ENCODE data around the gene PROK1. TPM values are rescaled to one million over a fixed set of nuclear protein-coding genes. Genes with fewer than 3 reads are reported as not detected.

PROK1 gene
- polyA plus RNA-seq, 3 donors = not detected

GRCh38 chr1:110420874-110421793 is 29.8 kb upstream of the PROK1 start:
- H3K36me3 Mint-ChIP-seq = no peaks in the 10 kb centered on the region
- H3K27ac ChIP-seq (ENCODE audit: low read depth in 1 of 2, low read length in 2 of 2) = peak overlapping the region; percentile 51 to 72
- peak; percentile 72 to 93 (median 74) for DNase-seq
- no peak overlapping the region for H3K4me2 ChIP-seq (replicated peaks; ENCODE audit: extremely low read depth, low read length, poor library complexity, severe bottlenecking)
- H3K9ac ChIP-seq (ENCODE audit: insufficient read depth, low read length, poor library complexity, severe bottlenecking) = no peak overlapping the region
- no peaks in the 10 kb centered on the region for H3K79me2 ChIP-seq (ENCODE audit: insufficient read depth, low read length)
- 0% methylated on average over 2 of the region's 2 CpGs for WGBS (ENCODE audit: insufficient coverage)
- no peak for TF ChIP-seq CTCF (IDR thresholded peaks at IDR 0.05)
- H3K4me3 Mint-ChIP-seq = no peak overlapping the region
- H2AFZ ChIP-seq (ENCODE audit: insufficient read depth, low read depth, low read length, poor library complexity, severe bottlenecking) = no peak overlapping the region
- peaks cover 0 to 10% (median 6%) of the 10 kb centered on the region in 7 donors for H3K9me3 Mint-ChIP-seq
- peaks cover 43% of the 10 kb centered on the region for H3K4me1 Mint-ChIP-seq
- H3K9me3 ChIP-seq (replicated peaks in 1 of 2; ENCODE audit: control insufficient read depth in 1 of 2, insufficient read depth in 1 of 2, low read length in 2 of 2) = peaks cover 0 to 3% of the 10 kb centered on the region in 2 donors
- no peak overlapping the region for H3K4me3 ChIP-seq (replicated peaks in 1 of 3; ENCODE audit: low read depth in 2 of 3, low read length in 3 of 3)
- H3K27me3 ChIP-seq (ENCODE audit: control insufficient read depth in 2 of 2, insufficient read depth in 2 of 2, low read length in 2 of 2) = no peaks in the 10 kb centered on the region
- intact Hi-C loops (cut with micrococcal nuclease) = no loop called here
- peaks cover 35 to 50% of the 10 kb centered on the region in 2 donors for H3K4me1 ChIP-seq (ENCODE audit: control insufficient read depth in 1 of 2, insufficient read depth in 2 of 2, low read length in 2 of 2)
- H3K27me3 Mint-ChIP-seq (ENCODE audit: low read depth in 3 of 3) = peaks cover 0 to 6% (median 2%) of the 10 kb centered on the region in 3 donors
- H3K27ac Mint-ChIP-seq = peak overlapping the region; percentile 74 to 91 (median 84)
- no peaks in the 10 kb centered on the region for H4K20me1 ChIP-seq (ENCODE audit: insufficient read depth, low read length)
- no peaks in the 10 kb centered on the region for H3K36me3 ChIP-seq (replicated peaks in 1 of 2; ENCODE audit: control insufficient read depth in 1 of 2, insufficient read depth in 2 of 2, low read length in 2 of 2)

- Histone ChIP-seq H3K27ac (ENCODE audit: low read depth in 1 of 2, low read length in 2 of 2) (no peak overlapping the region), H4K20me1 (ENCODE audit: insufficient read depth, low read length) (no peaks in the 10 kb centered on the region), H3K4me3 (replicated peaks in 1 of 3; ENCODE audit: low read depth in 2 of 3, low read length in 3 of 3) (no peak overlapping the region), H3K4me2 (replicated peaks; ENCODE audit: extremely low read depth, low read length, poor library complexity, severe bottlenecking) (no peak overlapping the region), H3K4me1 (ENCODE audit: control insufficient read depth in 1 of 2, insufficient read depth in 2 of 2, low read length in 2 of 2) (peaks cover 44 to 64% of the 10 kb centered on the region in 2 donors), H3K36me3 (replicated peaks in 1 of 2; ENCODE audit: control insufficient read depth in 1 of 2, insufficient read depth in 2 of 2, low read length in 2 of 2) (no peaks in the 10 kb centered on the region), H3K27me3 (ENCODE audit: control insufficient read depth in 2 of 2, insufficient read depth in 2 of 2, low read length in 2 of 2) (no peaks in the 10 kb centered on the region), H2AFZ (ENCODE audit: insufficient read depth, low read depth, low read length, poor library complexity, severe bottlenecking) (peak overlapping the region; percentile 29), H3K9ac (ENCODE audit: insufficient read depth, low read length, poor library complexity, severe bottlenecking) (no peak overlapping the region), H3K9me3 (replicated peaks in 1 of 2; ENCODE audit: control insufficient read depth in 1 of 2, insufficient read depth in 1 of 2, low read length in 2 of 2) (peaks cover 0 to 3% of the 10 kb centered on the region in 2 donors), H3K79me2 (ENCODE audit: insufficient read depth, low read length) (no peaks in the 10 kb centered on the region)
- Mint-ChIP-seq H3K4me1 (peaks cover 52% of the 10 kb centered on the region), H3K4me3 (no peak overlapping the region), H3K36me3 (no peaks in the 10 kb centered on the region), H3K9me3 (peaks cover 0 to 10% (median 6%) of the 10 kb centered on the region in 7 donors), H3K27me3 (ENCODE audit: low read depth in 3 of 3) (peaks cover 0 to 3% (median 0%) of the 10 kb centered on the region in 3 donors), H3K27ac (peak overlapping the region in 4 of 7 donors; percentile 26 to 72 (median 46))
- DNase-seq = peak; percentile 18 to 64 (median 20)
- intact Hi-C loops (cut with micrococcal nuclease) = no loop called here
- TF ChIP-seq CTCF (IDR thresholded peaks at IDR 0.05) = no peak
- 100% methylated on average over 1 of the region's 9 CpGs for WGBS (ENCODE audit: insufficient coverage)
Measured at GRCh38 chr1:110424699-110425611, 26.0 kb upstream of the PROK1 start.
